HCT116 (cell line): Measurements from ENCODE around the gene ARHGEF39.

Experiments
- EZH2 ChIP-seq: fragments of 200-600 bp; sonication (generic); IDR thresholded peaks from 2 replicates; pipeline ENCODE4 v1.6.1; 2017; ENCODE audit warnings: antibody characterized with exemption, mixed run types
- POLR2A ChIP-seq: IDR thresholded peaks from 2 replicates; pipeline ENCODE4 v1.7.0; 2011; ENCODE audit warnings: borderline replicate concordance; ENCODE audit not compliant: insufficient read depth, insufficient read length; ENCODE audit errors: extremely low read depth
- POLR2AphosphoS5 ChIP-seq: IDR thresholded peaks from 2 replicates; pipeline ENCODE4 v1.6.1; 2011; ENCODE audit warnings: mild to moderate bottlenecking, low read depth, low read length, moderate library complexity
- TF ChIP-seq, protein P1 (sequence below), 3 experiments: fragments of 200-600 bp in 1 of 3; sonication (generic) in 1 of 3; IDR thresholded peaks in 2 of 3; conservative IDR thresholded peaks in 1 of 3; 2 replicates each; pipeline ENCODE4 v1.5.1; 2012 to 2017; ENCODE audit warnings: low read depth in 2 of 3, low read length in 2 of 3, antibody characterized with exemption in 1 of 3, borderline replicate concordance in 1 of 3, control low read depth in 1 of 3, mild to moderate bottlenecking in 1 of 3, mixed read lengths in 1 of 3, mixed run types in 1 of 3, moderate library complexity in 1 of 3; ENCODE audit not compliant: insufficient read depth in 1 of 3
- TF ChIP-seq, protein P2 (sequence below): IDR thresholded peaks from 2 replicates; pipeline ENCODE4 v1.6.1; 2012

DNA sequence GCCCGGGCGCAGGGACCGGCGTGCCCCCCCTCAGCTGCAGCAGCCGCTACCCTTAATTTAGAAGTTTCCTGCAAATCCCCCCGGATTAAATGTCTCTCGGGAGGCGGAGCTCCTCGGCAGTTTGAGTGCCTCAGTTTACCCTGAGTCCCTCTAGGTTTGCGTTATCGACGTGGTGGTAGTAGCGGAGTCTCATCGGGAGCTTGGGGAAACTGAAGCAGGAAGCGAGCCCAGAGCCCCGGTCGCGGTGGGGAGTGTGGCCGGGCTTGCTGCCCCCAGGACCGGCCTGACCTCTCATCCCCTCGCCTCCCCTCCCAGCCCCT lies 25.3 kb upstream of the ARHGEF39 start:
- TF ChIP-seq POLR2A (no peak), EZH2 (no peak), POLR2AphosphoS5 (no peak)
- TF ChIP-seq, protein P1, sequence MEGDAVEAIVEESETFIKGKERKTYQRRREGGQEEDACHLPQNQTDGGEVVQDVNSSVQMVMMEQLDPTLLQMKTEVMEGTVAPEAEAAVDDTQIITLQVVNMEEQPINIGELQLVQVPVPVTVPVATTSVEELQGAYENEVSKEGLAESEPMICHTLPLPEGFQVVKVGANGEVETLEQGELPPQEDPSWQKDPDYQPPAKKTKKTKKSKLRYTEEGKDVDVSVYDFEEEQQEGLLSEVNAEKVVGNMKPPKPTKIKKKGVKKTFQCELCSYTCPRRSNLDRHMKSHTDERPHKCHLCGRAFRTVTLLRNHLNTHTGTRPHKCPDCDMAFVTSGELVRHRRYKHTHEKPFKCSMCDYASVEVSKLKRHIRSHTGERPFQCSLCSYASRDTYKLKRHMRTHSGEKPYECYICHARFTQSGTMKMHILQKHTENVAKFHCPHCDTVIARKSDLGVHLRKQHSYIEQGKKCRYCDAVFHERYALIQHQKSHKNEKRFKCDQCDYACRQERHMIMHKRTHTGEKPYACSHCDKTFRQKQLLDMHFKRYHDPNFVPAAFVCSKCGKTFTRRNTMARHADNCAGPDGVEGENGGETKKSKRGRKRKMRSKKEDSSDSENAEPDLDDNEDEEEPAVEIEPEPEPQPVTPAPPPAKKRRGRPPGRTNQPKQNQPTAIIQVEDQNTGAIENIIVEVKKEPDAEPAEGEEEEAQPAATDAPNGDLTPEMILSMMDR (IDR thresholded peaks at IDR 0.05 in 2 of 3, conservative IDR thresholded peaks at IDR 0.05 in 1 of 3; ENCODE audit: borderline replicate concordance in 1 of 3, insufficient read depth in 1 of 3, low read depth in 2 of 3, low read length in 2 of 3) = no peak
- TF ChIP-seq, protein P2, sequence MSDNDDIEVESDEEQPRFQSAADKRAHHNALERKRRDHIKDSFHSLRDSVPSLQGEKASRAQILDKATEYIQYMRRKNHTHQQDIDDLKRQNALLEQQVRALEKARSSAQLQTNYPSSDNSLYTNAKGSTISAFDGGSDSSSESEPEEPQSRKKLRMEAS = no peak
